GM12891 (cell line): Measurements from ENCODE around the gene MSRB1.

Experiments used
- DNase-seq: peaks from one replicate; pipeline ENCODE4 v3.0.0; 2011; ENCODE audit warnings: low spot score; ENCODE audit not compliant: insufficient read length
- FAIRE-seq: peaks from 2 replicates; lab custom pipeline; 2011; peaks lifted over from hg19 to GRCh38; lab: Jason Lieb, UNC
- PAX5 ChIP-seq: IDR thresholded peaks from 2 replicates; pipeline ENCODE4 v1.6.1; 2011; ENCODE audit warnings: low read length, moderate library complexity, mild to moderate bottlenecking; ENCODE audit not compliant: insufficient read depth, severe bottlenecking
- POLR2A ChIP-seq: IDR thresholded peaks from 2 replicates; pipeline ENCODE4 v1.6.1; 2011; ENCODE audit warnings: low read depth, low read length, control low read depth
- POLR2AphosphoS5 ChIP-seq: IDR thresholded peaks from 2 replicates; pipeline ENCODE4 v1.6.1; 2011; ENCODE audit warnings: low read depth, low read length, control low read depth
- POU2F2 ChIP-seq: IDR thresholded peaks from 2 replicates; pipeline ENCODE4 v1.6.1; 2011; ENCODE audit warnings: low read depth, mild to moderate bottlenecking, control low read depth, low read length, moderate library complexity
- SPI1 ChIP-seq: IDR thresholded peaks from 2 replicates; pipeline ENCODE4 v1.6.1; 2011; ENCODE audit warnings: low read depth, low read length, control low read depth
- TAF1 ChIP-seq: IDR thresholded peaks from 2 replicates; pipeline ENCODE4 v1.6.1; 2011; ENCODE audit warnings: low read depth, low read length, control low read depth

Gene MSRB1

GRCh38 chr16:1985466-1986150, 42.6 kb upstream of the MSRB1 start:
- TF ChIP-seq POLR2A = no peak
- no peak for TF ChIP-seq SPI1
- no peak for FAIRE-seq
- DNase-seq = no peak

- no peak for TF ChIP-seq POLR2AphosphoS5
- no peak for TF ChIP-seq SPI1
- TF ChIP-seq PAX5 = no peak
- no peak; the same call in none of the 2 replicates for TF ChIP-seq POLR2A
- no peak for TF ChIP-seq TAF1
- no peak for TF ChIP-seq POU2F2
- FAIRE-seq = peak; percentile 51
Measured at GRCh38 chr16:1984347-1985225, 41.6 kb upstream of the MSRB1 start.

GRCh38 chr16:1983544-1984346, 40.7 kb upstream of the MSRB1 start, which contains the start of gene GFER:
Gene GFER, plus strand, starts transcription at chr16:1984193. Its CDS starts 26 bp downstream, at chr16:1984219.
- DNase-seq (peak; percentile 94), FAIRE-seq (peak; percentile 98)
- TF ChIP-seq POLR2A = peak; percentile 68
- TF ChIP-seq POU2F2 = no peak
- peak; percentile 67 for TF ChIP-seq TAF1
- TF ChIP-seq PAX5 = no peak
- no peak for TF ChIP-seq SPI1
- TF ChIP-seq POLR2AphosphoS5 = no peak

More at GRCh38 chr16:1984347-1985225, 41.6 kb upstream of the MSRB1 start:
- no peak for DNase-seq

GRCh38 chr16:1982991-1983543, 40.1 kb upstream of the MSRB1 start:
- FAIRE-seq (no peak), DNase-seq (no peak)
- TF ChIP-seq POLR2A = no peak
- no peak for TF ChIP-seq PAX5

- DNase-seq (no peak), FAIRE-seq (no peak)
Measured at GRCh38 chr16:1982013-1982433, 39.0 kb upstream of the MSRB1 start.

GRCh38 chr16:1981398-1981836, 38.4 kb upstream of the MSRB1 start, which contains the start of gene NOXO1:
Gene NOXO1, minus strand, starts transcription at chr16:1981469. Its CDS starts 290 bp downstream, at chr16:1981179.
- peak; percentile 78 for FAIRE-seq
- DNase-seq = no peak
- TF ChIP-seq POLR2AphosphoS5 (no peak), POLR2A (no peak)

More at GRCh38 chr16:1982013-1982433, 39.0 kb upstream of the MSRB1 start:
- no peak for TF ChIP-seq POLR2A
- TF ChIP-seq SPI1 = no peak
- no peak for TF ChIP-seq PAX5
- TF ChIP-seq POLR2AphosphoS5 = no peak; the same call in 1 of the 2 replicates
- no peak for TF ChIP-seq TAF1
- TF ChIP-seq POU2F2 = no peak

- no peak for DNase-seq
- no peak for TF ChIP-seq PAX5
- TF ChIP-seq POU2F2 = no peak
- FAIRE-seq = peak; percentile 38
Measured at GRCh38 chr16:1980770-1981087, 37.7 kb upstream of the MSRB1 start.

GRCh38 chr16:1980030-1980769, 37.2 kb upstream of the MSRB1 start:
- TF ChIP-seq SPI1 (no peak), POLR2AphosphoS5 (no peak), POU2F2 (no peak), POLR2A (no peak), PAX5 (no peak), TAF1 (no peak)
- FAIRE-seq (no peak), DNase-seq (no peak)
